GM21423 (cell line): ENCODE measurements around the gene RIMS1.
"Not testable (repeated sequence)": the region's sequence is repeated elsewhere in the genome, so short reads cannot be mapped to it uniquely, and the experiment has no call there.

Experiments
- ATAC-seq: cut with Tn5 transposase; IDR thresholded peaks from one replicate; pipeline ENCODE4 v1.9.1; 2021; ENCODE audit warnings: mild to moderate bottlenecking, moderate library complexity; ENCODE audit not compliant: unreplicated experiment

RIMS1 gene

DNA sequence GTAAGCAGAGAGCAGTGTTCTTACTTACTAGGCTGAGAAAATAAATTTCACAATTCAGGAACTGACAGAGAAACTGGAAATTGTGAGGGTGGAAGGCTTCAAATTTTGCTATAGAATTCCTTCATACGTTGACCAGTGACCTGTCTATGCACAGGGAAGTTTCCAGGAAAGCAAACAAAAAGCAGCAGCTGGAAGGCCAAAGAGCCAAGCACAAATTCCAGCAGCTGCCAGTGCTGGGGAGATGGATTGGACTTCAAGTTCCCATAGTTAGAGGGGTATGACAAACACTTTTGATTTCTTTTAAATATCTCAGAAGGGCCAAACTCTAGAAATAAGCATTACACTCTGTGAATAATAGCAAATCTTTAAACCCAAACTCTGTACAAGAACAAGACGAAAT lies 436.4 kb downstream of the RIMS1 start:
- no peak for ATAC-seq

DNA sequence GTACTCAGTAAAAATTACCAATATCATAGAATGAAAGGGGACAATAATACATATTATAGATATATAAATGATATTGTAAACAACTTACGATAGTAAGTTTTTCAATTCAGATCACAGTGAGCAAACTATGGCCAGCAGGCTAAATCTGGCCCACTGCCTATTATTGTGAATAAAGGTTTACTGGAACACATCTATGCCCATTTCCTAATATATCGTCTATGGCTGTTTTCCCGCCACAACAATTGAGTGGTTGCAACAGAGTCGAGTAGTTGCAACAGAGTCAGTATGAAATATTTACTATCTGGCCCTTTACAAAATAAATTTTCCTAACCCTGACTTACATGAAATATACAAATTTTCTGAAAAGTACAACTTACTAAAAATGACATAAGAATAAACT lies 438.2 kb downstream of the RIMS1 start:
- ATAC-seq: no peak

DNA sequence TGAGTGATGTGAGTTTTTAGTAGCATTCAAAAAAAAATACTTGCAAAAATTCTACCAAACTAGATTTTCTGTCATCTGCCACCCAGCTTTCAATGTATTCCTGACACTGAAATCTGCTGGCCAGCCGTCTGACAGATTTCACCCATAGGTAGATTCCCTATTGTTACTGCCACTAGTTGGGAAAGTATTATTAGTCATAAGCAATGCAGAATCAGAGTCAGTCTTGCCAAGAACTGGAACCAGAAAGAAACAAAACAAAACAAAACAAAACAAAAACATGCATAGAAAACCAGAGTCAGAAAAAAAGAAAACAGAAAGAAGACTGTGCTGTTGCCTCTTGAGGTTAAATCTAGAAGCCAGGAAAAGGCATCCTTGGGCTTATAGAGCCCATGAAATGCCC lies 442.4 kb downstream of the RIMS1 start:
- ATAC-seq: no peak

DNA sequence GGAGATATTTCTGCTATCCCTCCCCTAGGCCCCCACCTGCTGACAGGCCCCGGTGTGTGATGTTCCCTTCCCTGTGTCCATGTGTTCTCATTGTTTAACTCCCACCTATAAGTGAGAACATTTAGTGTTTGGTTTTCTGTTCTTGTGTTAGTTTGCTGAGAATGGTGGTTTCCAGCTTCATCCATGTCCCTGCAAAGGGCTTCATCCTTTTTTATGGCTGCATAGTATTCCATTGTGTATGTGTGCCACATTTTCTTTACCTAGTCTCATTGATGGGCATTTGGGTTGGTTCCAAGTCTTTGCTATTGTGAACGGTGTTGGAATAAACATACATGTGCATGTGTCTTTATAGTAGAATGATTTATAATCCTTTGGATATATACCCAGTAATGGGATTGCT lies 448.9 kb downstream of the RIMS1 start:
- not testable (repeated sequence) for ATAC-seq

DNA sequence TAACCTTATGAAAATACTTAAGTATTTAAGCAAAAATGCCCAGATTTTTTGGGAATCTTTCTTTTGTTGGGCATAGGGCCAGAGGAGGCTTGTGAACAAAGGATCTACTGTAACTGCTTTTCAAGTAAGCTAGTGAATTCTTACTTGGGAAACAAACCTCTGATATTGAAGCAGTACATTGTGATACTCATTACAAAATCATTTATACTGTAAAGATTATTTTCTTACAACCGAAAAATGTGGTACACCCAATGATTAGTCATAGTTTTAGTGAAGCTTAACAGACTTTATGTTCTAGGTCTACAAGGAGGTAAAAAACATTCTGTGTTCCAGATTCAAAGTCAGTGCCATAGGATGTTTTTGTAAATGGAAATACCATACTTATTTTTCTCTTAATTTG lies 462.6 kb downstream of the RIMS1 start:
- ATAC-seq: no peak

DNA sequence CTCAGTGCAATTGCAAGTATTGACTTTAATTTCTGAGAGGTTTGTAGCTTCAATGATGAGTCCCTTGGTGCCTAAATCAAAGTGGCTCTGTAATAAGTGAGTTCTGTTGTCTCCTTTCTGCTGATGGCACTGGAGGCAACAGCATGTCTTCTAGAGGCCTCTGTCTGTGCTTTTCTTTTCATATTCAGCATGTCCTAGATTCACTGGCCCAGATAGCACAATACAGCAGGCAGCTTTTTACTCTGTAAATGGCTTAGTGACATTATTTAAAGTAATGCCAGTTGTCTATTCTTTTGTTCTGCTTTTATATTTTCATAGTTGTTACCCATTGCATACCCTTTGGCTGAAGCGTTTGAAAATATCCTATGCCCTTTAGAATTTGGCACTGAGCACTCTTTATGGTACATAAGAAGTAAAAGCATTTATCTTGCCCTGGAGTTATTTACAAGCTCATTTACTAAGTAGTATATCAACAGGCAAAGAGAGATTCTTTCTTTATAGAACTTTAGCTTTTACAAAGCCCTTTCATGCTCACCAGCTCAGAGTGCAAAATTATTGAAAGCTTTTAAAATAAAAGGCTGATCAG lies 464.0 kb downstream of the RIMS1 start:
- no peak for ATAC-seq

DNA sequence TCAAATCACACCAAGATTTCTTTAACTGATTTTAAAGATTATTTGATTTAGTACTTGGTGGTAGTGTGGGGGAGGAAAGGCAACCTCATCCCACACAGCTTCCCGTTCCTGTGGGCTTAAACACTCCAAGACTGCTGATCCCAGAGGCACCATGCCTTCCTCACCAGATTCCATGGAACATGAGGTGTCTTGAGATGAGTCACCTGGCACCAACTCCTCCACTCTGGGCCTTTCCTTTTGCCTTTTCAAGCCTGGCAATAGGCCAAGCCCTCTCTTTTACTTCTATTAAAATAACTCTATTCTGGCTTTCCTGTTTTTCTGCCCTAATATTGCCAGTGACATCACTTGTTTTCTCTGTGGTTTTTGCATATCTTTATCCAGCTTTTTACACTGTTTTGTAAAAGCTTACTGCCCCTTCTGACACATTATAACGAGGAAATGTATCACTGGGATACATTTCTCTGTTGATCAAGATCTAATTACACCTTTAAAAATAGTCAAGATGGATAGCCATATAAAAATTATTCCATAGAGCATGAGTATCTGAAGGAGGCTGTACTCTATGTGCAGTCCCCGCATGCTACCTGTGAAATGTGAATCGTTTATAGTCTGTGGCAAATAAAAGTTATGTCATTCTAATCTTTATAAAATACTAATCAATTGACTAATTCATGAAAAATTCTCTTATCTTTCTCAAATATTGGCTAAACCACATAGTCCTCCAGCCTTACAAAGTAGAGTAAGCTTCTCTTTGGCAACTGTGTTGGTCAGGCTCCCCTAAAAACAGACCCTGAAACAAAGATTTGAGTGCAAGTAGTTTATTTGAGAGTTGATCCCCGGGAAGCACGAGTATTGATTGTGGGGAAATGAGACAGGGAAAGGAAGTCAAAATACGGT lies 477.7 kb downstream of the RIMS1 start:
- ATAC-seq: no peak

DNA sequence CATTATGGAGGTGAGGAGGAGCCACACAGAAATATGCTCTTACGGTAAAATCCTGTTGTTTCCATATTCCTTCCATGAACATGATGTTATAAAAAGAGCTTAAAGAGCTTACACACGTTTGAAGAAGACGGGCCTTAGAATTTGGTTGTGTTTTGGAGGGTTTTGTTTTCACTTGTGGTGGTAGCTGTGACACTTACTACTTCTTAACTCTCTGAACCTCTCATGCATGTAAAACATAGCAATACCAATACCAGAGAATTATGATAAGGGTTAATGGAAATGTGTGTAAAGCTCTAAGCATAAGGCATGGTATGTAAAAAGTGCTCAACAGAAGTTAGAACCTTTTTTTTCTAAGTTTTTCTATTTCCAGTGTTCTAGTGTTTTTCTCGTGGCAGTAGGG lies 479.4 kb downstream of the RIMS1 start:
- ATAC-seq: no peak

DNA sequence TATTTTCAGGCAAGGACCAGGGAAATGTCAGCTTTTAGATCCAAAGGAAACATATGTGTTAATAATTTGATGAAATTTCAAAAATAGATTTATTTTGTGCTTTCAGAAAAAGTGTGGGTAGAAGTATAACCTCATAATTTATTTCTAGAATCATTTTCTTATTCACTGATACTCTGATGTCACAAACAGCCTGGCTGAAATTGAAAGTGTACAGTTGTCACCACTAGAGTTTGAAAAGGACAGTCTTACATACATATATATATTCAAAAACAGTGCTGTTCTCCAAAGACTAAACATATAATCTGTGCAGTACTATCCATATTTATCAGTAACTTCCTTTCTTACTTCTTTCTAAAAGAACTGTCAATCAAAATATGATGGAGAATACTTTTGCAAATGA lies 481.1 kb downstream of the RIMS1 start:
- ATAC-seq: no peak

DNA sequence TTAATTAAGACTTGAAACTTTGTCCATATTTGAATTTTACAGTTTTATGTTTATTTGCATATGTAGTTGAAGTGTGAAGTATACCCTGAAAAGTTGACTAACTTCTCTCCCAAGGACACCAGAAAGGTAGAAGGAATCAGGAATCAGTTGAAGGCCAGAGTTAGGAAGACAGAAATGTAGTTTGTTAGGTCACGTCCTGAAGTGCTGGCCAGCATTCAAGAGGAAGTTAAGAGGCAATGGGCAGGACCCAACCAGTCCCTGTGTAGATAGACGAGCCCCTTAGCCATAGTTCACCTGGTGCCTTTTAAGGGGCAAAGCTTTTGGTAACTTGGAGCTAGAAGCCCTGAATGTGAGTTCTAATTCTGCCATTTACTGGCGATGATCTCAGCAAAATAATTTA lies 485.1 kb downstream of the RIMS1 start:
- no peak for ATAC-seq

DNA sequence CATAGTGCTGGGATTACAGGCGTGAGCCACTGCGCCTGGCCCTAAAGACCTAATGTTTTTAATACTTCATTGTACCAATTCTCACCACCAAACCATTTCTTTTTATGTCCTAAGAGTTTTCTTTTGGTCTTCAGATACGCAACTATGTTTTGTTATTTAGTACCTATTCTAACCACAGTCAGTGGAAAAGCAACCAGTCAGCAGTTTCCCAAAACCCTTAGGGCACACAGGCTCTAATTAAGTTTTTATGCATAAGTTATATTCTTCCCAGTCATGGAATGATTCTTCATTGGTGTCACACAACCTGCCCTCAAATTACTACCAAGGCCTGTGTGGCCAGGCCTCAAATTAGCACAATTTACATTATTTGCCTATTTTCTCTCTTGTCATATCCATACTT lies 487.8 kb downstream of the RIMS1 start:
- ATAC-seq: no peak

DNA sequence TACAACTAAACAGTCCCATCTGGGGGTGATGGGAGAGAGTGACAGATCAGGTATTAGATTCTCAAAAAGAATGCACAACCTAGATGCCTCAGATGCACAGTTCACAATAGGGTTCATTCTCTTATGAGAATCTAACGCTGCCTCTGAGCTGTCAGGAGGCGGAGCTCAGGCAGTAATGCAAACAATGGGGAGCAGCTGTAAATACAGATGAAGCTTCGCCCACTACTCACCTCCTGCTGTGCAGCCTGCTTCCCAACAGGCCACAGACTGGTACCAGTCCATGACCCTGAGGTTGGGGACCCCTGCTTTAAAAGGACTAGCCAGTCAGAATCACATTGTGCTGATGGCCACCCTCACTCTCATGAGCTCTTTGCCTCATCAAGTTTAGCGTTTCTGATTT lies 488.5 kb downstream of the RIMS1 start:
- ATAC-seq: no peak

DNA sequence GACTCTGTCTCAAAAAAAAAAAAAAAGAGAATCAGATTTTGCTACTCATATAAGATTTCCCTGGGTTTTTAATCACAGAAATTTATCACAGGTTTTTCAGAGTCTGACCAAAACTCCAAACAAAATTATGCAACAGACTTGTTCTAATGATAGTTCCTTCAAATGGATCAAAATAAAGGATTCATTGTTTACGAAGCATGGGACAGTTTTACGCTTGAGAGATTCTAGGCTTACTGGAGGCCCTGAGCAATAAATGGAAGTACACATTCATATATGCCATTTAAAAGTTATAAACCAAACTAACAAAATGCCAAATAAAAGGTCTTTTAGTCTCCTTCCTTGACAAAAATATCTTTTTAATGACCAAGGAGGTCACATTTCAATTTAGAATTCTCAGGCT lies 490.4 kb downstream of the RIMS1 start:
- ATAC-seq: no peak

DNA sequence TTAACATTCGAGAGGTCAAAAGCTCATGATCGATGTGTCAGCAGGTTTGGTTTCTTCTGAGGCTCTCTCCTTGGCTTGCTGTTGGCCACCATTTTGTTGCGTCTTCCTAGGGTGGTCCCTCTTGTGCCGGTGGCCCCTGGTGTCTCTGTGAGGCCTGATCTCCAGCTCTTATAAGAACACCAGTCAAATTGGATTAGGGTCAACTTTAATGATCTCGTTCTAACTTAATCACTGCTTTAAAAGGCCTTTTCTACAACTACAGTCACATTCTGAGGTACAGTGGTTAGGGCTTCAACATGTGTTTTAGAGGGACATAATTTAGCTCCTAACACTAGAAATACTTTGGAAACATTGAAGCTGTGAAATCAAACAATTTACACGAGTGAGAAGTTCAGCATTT lies 494.7 kb downstream of the RIMS1 start:
- no peak for ATAC-seq

DNA sequence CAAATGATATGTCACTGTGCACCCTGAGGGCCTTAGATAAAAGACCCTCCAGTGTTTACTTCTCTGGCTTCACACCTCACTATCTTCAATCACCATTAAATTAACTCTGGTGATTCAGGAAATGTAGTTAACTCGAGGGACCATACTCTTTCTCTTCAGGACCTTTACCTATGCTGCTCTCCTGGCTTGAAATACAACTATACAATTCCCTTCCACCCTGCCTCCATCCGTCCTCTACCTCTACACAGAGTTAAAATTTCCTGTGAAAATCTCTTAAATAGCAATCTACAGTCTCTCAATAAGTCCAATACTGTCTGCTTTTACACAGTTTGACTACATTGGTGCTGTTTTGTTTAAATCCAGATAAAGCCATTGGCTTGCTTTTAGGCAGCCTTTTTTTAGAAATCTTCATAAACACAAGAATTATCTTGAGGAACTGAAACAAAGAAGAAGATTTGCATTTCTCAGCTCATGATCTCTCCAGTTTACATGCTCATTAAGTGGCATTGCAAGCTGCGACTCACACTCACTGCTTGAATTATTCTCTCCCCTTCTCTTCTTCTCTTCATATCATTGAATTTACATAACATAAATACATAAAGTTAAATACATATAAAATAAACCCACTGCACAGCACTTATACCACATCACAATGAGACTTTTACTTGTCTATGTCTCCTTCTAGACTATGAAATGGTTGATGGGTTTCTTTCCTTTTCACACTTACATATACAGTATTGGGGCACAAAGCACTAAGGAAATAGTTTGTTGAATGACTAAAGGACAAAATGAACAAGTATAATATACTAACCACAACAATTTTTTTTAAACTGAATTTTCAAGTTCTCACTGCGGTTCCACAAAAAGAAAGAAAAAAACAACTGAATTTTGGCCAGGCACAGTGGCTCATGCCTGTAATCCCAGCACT lies 496.5 kb downstream of the RIMS1 start:
- peak; percentile 96 for ATAC-seq

DNA sequence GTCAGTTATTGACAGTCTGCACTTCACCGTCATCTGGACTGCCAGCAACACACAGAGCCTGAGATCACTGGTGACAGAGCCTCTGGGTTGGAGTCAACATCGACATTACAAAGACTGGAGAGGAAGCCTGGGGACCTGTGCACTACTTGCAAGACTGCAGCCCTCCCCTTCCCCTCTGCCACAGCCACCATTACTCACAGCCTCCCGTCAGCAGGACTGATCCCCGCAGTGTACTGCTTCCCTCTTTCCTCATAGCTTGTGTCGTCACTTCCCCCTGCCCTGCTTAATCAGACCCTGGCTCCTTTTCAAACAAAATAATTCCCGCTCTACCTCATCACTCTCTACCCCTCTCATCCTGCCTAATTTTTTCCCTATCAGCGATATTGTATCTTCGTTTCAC lies 500.0 kb downstream of the RIMS1 start:
- no peak for ATAC-seq

DNA sequence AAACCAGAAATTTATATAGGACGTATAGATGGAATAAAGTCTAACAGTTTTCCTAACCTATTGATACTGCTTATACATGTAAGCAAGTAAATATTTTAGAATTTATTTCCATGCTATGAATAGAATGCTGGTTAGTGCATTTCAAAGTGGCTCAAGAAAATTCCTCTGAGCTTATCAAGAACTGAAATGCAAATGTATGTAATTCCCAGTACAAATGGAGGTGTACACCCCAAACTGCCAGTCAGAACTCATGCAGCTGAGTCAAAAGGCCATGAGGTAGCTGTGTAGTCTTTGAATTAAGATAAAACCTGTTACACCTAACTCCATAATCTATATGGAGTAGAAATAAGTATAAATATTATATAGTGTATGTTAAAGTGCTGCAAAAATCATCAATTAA lies 503.3 kb downstream of the RIMS1 start:
- ATAC-seq: no peak

DNA sequence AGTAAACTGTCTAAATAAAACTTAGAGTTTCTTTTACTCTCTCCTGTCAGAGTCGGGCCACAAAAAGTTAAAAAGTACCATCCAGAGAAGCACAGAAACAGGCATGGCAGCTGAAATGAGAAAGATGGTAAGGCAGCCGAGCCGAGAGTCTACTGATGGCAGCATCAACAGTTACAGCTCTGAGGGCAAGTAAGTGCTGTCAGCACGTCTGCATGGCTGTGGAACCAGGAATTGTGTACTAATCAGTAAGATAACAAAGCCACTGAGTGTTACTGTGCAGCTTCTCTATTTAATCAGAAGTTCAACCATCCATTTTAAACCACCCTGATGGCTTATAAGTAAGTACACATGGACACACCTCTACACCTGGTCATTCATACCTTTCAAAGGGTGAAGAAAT lies 504.2 kb downstream of the RIMS1 start:
- no peak for ATAC-seq

DNA sequence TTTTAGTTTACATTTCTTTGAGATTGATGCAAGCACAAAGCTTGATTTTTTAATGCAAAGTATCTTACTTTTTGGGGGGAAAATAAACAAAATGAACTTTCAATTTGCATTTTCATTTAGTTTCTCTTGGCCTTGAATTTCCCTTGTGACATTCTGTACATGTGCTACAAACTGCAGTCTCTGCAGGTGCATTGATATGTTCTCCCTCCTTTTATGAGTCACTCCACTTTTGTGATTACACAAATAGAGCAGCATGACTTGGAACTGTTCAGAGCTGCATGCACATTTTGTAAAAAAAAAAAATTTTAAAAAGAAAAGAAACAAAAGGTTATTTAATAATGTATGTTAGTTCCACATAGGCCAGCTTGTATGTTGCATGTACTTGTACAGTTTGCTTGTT lies 515.5 kb downstream of the RIMS1 start:
- ATAC-seq: no peak

DNA sequence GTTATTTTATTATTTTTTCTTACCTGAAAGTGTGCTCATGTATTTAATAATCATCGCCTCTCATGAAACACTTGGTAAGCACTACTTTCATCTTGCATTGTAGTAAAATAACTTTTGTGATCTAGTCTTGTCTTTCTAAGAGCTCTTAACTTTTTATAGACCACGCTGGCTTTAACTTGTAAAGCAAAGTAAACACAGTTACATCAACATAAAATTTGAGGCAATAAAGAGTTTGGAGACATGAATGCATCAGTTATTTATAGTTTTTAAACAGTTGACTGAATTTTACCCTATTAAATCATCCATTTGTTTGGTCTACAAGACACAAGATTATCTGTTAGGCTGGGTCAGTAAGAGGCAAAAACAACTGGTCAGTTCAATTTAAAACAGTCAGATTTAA lies 517.1 kb downstream of the RIMS1 start:
- no peak for ATAC-seq

DNA sequence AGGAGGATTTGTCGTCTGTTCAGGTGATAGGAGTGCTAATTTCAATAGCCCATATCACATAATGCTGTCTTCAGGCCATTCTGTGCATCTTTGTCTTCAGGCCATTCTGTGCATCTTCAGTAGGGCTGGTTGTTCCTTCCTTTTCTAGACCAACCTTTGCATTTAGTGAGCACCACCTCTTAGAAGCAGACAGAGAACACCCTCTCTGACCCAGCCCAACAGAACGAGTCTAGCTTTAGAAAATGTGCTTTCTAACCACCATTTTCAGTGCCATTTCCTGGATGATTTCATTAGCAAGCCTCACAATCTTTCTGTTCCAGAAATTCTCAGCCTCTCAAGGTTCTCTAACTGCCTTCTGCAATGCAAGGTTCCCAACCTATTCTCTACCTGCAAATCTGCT lies 520.2 kb downstream of the RIMS1 start:
- no peak for ATAC-seq

DNA sequence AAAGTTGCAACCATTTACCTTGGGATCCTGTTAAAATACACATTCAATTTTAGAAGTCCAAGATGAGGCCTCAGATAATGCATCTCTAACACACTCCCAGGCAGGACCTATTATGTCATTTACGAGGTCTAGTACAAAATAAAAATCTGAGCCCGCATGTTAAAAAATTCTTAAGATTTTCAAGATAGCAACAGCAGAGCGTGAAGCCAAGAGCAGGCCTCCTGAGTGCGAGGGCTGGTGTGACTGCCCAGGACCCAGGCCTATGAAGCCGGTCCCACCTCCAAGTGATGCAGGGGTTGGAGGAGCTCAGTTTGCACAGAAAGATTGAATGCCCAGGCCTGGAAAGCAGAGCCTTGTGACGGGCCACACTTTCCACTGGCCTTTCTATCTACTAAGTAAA lies 524.4 kb downstream of the RIMS1 start:
- no peak for ATAC-seq
